Mucosa of descending colon (tissue), 3 donors: Measurements from ENCODE around the gene VPS37C. TPM values are rescaled to one million over a fixed set of nuclear protein-coding genes. Genes with fewer than 3 reads are reported as not detected.

Experiments used
- ATAC-seq: fragments of 200-7000 bp; cut with Tn5 transposase; one replicate; pipeline ENCODE4 v1.9.1; 2020; ENCODE audit warnings: mild to moderate bottlenecking, moderate library complexity
- DNase-seq, 3 donors: peaks; one replicate each; pipeline ENCODE4 v3.0.0-alpha.2; 2020
- H3K36me3 ChIP-seq: fragments of 200-600 bp; one replicate; pipeline ENCODE4 v1.8.0; 2021; ENCODE audit warnings: low read depth, mild to moderate bottlenecking
- H3K4me1 ChIP-seq: fragments of 200-600 bp; one replicate; pipeline ENCODE4 v1.8.0; 2021; ENCODE audit warnings: low read depth, mild to moderate bottlenecking
- H3K4me3 ChIP-seq: fragments of 200-600 bp; one replicate; pipeline ENCODE4 v1.8.0; 2021; ENCODE audit warnings: mild to moderate bottlenecking
- H3K9me3 ChIP-seq: fragments of 200-600 bp; one replicate; pipeline ENCODE4 v1.8.0; 2021; ENCODE audit warnings: mild to moderate bottlenecking
- intact Hi-C, 2 donors: fragments of 100-400 bp; cut with DNase I in 1 of 2; cut with micrococcal nuclease in 1 of 2; formaldehyde crosslinking; loops; one replicate each; pipeline versions ENCODE4 v1.11.0 to v1.11.1; 2022; cut with DNase I, micrococcal nuclease
- total RNA-seq, 3 donors: library from RNA; stranded (reverse); fragmentation: NEBNext Ultra II Directional in 2 of 3; extraction: Animal tissue kit (Norgen Biotek cat#: 25700) in 2 of 3; gene quantifications; one replicate each; pipeline versions ENCODE4 v1.2.1 to v1.2.4, GENCODE V29; 2021 to 2023
- TF ChIP-seq, protein P1 (sequence below): fragments of 200-600 bp; IDR thresholded peaks from one replicate; pipeline ENCODE4 v1.8.0; 2022; ENCODE audit warnings: antibody characterized with exemption, mild to moderate bottlenecking
- donor health status: DM: no; HTN: no; CAD: no; lungs with moderate emphysema.
- donor health status: DM: no; HTN: no; CAD: no.
- donor health status: DM: no; HTN: yes; CAD: no.

VPS37C gene
- total RNA-seq, 3 donors from 2014 or later: 28.5 to 30.8 (median 28.5) TPM

DNA sequence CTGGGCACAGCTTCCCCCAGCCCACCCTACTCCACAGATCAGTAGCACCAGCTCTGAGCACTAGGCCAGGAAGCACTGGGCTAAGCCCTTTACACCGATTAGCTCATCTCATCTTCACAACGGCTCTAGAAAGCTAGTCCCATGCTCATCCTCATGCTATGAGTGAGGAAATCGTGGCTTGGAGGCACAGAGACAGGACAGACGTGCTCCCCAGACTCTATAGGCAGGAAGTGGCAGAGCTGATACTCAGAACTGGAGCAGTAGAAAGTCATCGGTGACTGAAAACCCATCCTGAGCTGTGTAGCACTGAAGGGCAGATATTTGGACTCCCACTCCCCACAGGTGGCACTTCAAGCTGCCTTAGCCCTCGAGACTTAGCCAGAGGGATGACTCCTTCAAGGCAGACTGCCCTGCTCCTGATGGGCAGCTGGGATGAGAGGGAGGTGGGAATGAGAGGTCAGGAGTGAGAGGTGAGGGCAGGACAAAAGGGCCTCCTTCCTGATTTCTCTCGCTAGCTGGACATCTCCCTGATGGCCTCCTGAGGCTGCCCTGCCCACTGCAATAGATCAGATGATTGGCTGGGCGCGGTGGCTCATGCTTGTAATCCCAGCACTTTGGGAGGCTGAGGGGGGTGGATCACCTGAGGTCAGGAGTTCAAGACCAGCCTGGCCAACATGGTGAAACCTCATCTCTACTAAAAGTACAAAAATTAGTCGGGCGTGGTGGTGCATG, 49.3 kb downstream of the VPS37C start:
- ATAC-seq (peak; percentile 63), DNase-seq (no peak)
- intact Hi-C loops: no loop called here
- no peaks in the 10 kb centered on the region for H3K36me3 ChIP-seq
- no peaks in the 10 kb centered on the region for H3K9me3 ChIP-seq
- peaks cover under 1% of the 10 kb centered on the region for H3K4me1 ChIP-seq
- no peak overlapping the region for H3K4me3 ChIP-seq
- TF ChIP-seq, protein P1, sequence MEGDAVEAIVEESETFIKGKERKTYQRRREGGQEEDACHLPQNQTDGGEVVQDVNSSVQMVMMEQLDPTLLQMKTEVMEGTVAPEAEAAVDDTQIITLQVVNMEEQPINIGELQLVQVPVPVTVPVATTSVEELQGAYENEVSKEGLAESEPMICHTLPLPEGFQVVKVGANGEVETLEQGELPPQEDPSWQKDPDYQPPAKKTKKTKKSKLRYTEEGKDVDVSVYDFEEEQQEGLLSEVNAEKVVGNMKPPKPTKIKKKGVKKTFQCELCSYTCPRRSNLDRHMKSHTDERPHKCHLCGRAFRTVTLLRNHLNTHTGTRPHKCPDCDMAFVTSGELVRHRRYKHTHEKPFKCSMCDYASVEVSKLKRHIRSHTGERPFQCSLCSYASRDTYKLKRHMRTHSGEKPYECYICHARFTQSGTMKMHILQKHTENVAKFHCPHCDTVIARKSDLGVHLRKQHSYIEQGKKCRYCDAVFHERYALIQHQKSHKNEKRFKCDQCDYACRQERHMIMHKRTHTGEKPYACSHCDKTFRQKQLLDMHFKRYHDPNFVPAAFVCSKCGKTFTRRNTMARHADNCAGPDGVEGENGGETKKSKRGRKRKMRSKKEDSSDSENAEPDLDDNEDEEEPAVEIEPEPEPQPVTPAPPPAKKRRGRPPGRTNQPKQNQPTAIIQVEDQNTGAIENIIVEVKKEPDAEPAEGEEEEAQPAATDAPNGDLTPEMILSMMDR: no peak

- TF ChIP-seq, protein P1: no peak
- ATAC-seq (no peak), DNase-seq (no peak)
- H3K36me3 ChIP-seq: no peaks in the 10 kb centered on the region
- intact Hi-C loops: no loop called here
- no peak overlapping the region for H3K4me3 ChIP-seq
- no peaks in the 10 kb centered on the region for H3K4me1 ChIP-seq
- no peaks in the 10 kb centered on the region for H3K9me3 ChIP-seq
Observed at GRCh38 chr11:61111050-61111435, 50.2 kb downstream of the VPS37C start.

DNA sequence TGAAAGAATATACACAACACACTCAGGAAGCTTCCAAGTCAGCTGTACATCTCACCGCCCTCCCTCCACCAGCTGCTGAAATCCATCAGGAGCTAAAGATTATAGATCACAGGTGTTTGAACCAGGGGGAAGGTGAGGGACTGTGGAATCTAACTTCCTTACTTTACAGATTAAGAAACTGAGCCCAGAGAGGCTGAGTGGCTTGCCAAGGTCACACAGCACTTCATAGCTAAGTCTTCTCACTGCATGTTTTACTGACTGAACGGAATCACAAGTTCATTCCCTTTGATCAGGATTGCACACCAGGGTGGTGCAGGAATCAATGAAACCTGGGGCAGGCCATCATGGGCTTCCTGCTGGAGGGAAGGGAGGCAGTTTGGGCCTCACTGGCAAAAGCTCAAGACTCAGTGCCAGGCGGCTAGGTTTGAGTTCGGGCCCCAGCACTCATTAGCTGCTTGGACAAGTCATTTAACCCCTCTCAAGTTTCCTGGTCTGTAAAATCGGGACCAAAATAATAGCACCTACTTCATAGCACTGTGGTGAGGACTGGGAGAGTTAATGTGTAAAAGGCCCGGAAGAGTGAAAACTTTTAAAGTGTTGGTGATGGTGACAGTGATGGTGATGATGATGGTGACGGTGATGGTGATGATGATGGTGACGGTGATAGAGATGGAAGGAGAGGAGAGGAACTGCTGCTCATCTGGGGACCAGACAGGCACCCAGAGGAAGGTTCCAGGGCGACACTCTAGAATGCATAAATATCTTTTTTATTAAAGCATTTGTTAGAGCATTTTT, 50.8 kb downstream of the VPS37C start:
- intact Hi-C loops: no loop called here
- TF ChIP-seq, protein P1: no peak

GRCh38 chr11:61109671-61110070, 51.6 kb downstream of the VPS37C start:
- intact Hi-C loops: no loop called here
- no peak for ATAC-seq
- Histone ChIP-seq H3K36me3 (no peaks in the 10 kb centered on the region), H3K9me3 (no peaks in the 10 kb centered on the region), H3K4me1 (no peaks in the 10 kb centered on the region), H3K4me3 (no peak overlapping the region)
- DNase-seq: no peak
- TF ChIP-seq, protein P1: no peak

More for the DNA sequence above, 50.8 kb downstream of the VPS37C start:
- Histone ChIP-seq H3K36me3 (no peaks in the 10 kb centered on the region), H3K9me3 (no peaks in the 10 kb centered on the region), H3K4me3 (no peak overlapping the region), H3K4me1 (no peaks in the 10 kb centered on the region)
- ATAC-seq (no peak), DNase-seq (no peak)

GRCh38 chr11:61108847-61109585, 52.2 kb downstream of the VPS37C start:
- Histone ChIP-seq H3K4me3 (no peak overlapping the region), H3K4me1 (no peaks in the 10 kb centered on the region), H3K36me3 (no peaks in the 10 kb centered on the region), H3K9me3 (no peaks in the 10 kb centered on the region)
- ATAC-seq: no peak
- TF ChIP-seq, protein P1: no peak
- DNase-seq: no peak
- intact Hi-C loops: no loop called here
